HCT116 (cell line): ENCODE measurements around the gene PFKP.

Source experiments
- CTCF ChIP-seq, 3 experiments: fragments of 200-600 bp in 1 of 3; sonication (generic) in 1 of 3; IDR thresholded peaks in 2 of 3; conservative IDR thresholded peaks in 1 of 3; 2 replicates each; pipeline ENCODE4 v1.5.1; 2012 to 2017; ENCODE audit warnings: low read depth in 2 of 3, low read length in 2 of 3, antibody characterized with exemption in 1 of 3, borderline replicate concordance in 1 of 3, control low read depth in 1 of 3, mild to moderate bottlenecking in 1 of 3, mixed read lengths in 1 of 3, mixed run types in 1 of 3, moderate library complexity in 1 of 3; ENCODE audit not compliant: insufficient read depth in 1 of 3
- ELF1 ChIP-seq: IDR thresholded peaks from 2 replicates; pipeline ENCODE4 v1.6.1; 2012; ENCODE audit warnings: low read depth, borderline replicate concordance
- POLR2A ChIP-seq: IDR thresholded peaks from 2 replicates; pipeline ENCODE4 v1.7.0; 2011; ENCODE audit warnings: borderline replicate concordance; ENCODE audit not compliant: insufficient read depth, insufficient read length; ENCODE audit errors: extremely low read depth
- POLR2AphosphoS5 ChIP-seq: IDR thresholded peaks from 2 replicates; pipeline ENCODE4 v1.6.1; 2011; ENCODE audit warnings: mild to moderate bottlenecking, low read depth, low read length, moderate library complexity
- TCF7L2 ChIP-seq: IDR thresholded peaks from 2 replicates; pipeline ENCODE4 v1.7.0; 2011; ENCODE audit warnings: borderline replicate concordance, inconsistent platforms; ENCODE audit not compliant: insufficient read depth, insufficient read length; ENCODE audit errors: extremely low read depth
- ZNF274 ChIP-seq: fragments of 200-500 bp; sonication (Bioruptor generic); IDR thresholded peaks from 2 replicates; pipeline ENCODE4 v1.6.1; 2014; ENCODE audit warnings: mild to moderate bottlenecking, low read depth, low read length, inconsistent platforms

- no peak for TF ChIP-seq ZNF274
- no peak for TF ChIP-seq TCF7L2
- no peak for TF ChIP-seq POLR2AphosphoS5
- TF ChIP-seq CTCF (IDR thresholded peaks at IDR 0.05 in 2 of 3, conservative IDR thresholded peaks at IDR 0.05 in 1 of 3; ENCODE audit: borderline replicate concordance in 1 of 3, insufficient read depth in 1 of 3, low read depth in 2 of 3, low read length in 2 of 3), result no peak
- no peak for TF ChIP-seq POLR2A
- TF ChIP-seq ELF1, result no peak
Measured at GRCh38 chr10:3133948-3134347, 66.6 kb downstream of the PFKP start.
